NCI-H1092 treated with DMSO at 0.1 percent for 48 hours (cell line): ENCODE results near the gene GTF2A2.

Source experiments
- DNase-seq: peaks from one replicate; lab custom pipeline; 2025; lab: John Stamatoyannopoulos, UW

GTF2A2 gene

GRCh38 chr15:59605994-59606393 is 51.3 kb downstream of the GTF2A2 start:
- no peak for DNase-seq

DNA sequence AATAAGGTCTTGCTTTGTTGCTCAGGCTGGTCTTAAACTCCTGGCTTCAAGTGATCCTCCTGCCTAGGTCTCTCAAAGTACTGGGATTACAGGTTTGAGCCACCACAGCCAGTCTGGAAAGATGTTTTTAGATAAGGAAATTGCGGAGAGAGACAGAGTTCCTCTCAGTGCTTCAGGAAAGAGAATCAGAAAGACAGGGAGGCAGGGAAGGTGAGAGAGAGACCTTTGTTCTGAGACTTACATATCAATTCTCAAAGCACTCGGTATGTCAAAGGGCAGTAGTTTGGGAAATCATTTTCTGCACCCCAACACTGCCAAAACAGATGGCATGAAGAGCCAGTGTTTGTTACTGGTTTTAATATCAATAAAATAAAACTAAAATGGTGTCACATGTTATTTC is 58.9 kb downstream of the GTF2A2 start:
- no peak for DNase-seq

- DNase-seq, result no peak
Measured at GRCh38 chr15:59596640-59597039, 60.7 kb downstream of the GTF2A2 start.

DNA sequence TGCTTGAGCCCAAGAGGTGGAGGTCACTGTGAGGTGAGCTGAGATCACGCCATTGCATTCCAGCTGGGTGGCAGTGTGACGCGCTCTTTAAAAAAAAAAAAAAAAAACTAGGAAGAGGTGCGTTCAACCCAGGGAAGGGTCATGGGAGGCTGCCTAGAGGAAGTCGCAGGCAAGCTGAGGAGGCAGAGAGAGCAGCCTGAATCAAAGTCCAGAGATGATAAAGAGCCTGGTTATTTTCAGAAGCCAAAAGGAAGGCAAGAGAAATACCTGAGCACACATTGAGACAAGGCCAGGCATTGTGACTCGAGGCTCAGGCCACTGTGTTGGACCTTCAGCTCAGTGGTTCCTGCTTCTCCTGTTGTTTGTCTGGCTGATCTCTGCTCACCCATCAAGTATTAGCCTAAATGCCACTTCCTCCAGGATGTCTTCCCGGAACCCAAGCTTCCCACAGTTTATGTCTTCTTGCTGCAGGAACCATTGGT is 61.8 kb downstream of the GTF2A2 start:
- no peak for DNase-seq

DNA sequence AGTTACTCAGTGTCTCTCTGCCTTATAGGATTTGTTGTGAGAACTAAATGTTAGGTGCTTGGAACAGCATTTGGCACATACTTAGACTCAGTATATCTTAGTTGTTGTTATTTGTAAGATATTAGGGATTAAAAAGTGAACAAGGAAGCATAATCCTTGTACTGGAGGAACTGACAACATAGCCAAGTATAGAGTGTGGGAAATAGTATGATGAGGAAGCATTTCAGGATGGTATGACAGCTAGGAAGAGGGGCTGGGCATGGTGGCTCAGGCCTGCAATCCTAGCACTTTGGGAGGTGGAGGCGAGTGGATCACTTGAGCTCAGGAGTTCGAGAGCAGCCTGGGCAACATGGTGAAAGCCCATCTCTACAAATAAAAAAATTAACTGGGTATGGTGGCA is 62.3 kb downstream of the GTF2A2 start:
- no peak for DNase-seq

- DNase-seq, result no peak
Measured at GRCh38 chr15:59594493-59594942, 62.8 kb downstream of the GTF2A2 start.

- no peak for DNase-seq
Measured at GRCh38 chr15:59591356-59591755, 66.0 kb downstream of the GTF2A2 start.

GRCh38 chr15:59590027-59590426 is 67.3 kb downstream of the GTF2A2 start:
- no peak for DNase-seq
